OCI-LY1 (cell line): Measurements from ENCODE around the gene SCRN2.

Source experiments
- H2AFZ ChIP-seq: fragments of 200-600 bp; sonication (generic), shearing (Covaris generic); 2 replicates; pipeline ENCODE4 v1.6.0; 2014; ENCODE audit warnings: antibody characterized with exemption, mild to moderate bottlenecking, low read length
- H3F3A ChIP-seq: fragments of 200-600 bp; sonication (generic), shearing (Covaris generic); 2 replicates; pipeline ENCODE4 v1.6.0; 2014; ENCODE audit warnings: mild to moderate bottlenecking, antibody characterized with exemption, low read length, moderate library complexity; ENCODE audit not compliant: insufficient read depth
- H3K27ac ChIP-seq: fragments of 200-600 bp; sonication (generic); 2 replicates; pipeline ENCODE4 v1.5.1; 2014; ENCODE audit warnings: low read length, mixed run types, mild to moderate bottlenecking, low read depth; ENCODE audit not compliant: poor library complexity, severe bottlenecking
- H3K27me3 ChIP-seq: fragments of 200-600 bp; sonication (generic); 2 replicates; pipeline ENCODE4 v1.6.0; 2014; ENCODE audit warnings: antibody characterized with exemption, mild to moderate bottlenecking, low read length, moderate library complexity; ENCODE audit not compliant: insufficient read depth
- H3K36me3 ChIP-seq: fragments of 200-600 bp; sonication (generic); 2 replicates; pipeline ENCODE4 v1.6.1; 2014; ENCODE audit warnings: mild to moderate bottlenecking, antibody characterized with exemption, low read length, moderate library complexity, mixed read lengths; ENCODE audit not compliant: insufficient read depth
- H3K4me1 ChIP-seq: fragments of 200-600 bp; sonication (generic); 2 replicates; pipeline ENCODE4 v1.5.1; 2014; ENCODE audit warnings: mild to moderate bottlenecking, low read length, moderate library complexity; ENCODE audit not compliant: insufficient read depth, severe bottlenecking
- H3K4me2 ChIP-seq: fragments of 200-600 bp; sonication (generic), shearing (Covaris generic); 2 replicates; pipeline ENCODE4 v1.6.1; 2014; ENCODE audit warnings: low read length
- H3K4me3 ChIP-seq: fragments of 200-600 bp; sonication (generic); 2 replicates; pipeline ENCODE4 v1.5.1; 2014; ENCODE audit warnings: low read length, low read depth, mild to moderate bottlenecking, mixed read lengths; ENCODE audit not compliant: poor library complexity, severe bottlenecking
- H3K79me2 ChIP-seq: fragments of 200-600 bp; shearing (Covaris generic); 2 replicates; pipeline ENCODE4 v1.6.1; 2016; ENCODE audit warnings: mixed run types, low read length, mixed read lengths; ENCODE audit not compliant: insufficient read depth
- H3K9ac ChIP-seq: fragments of 200-600 bp; sonication (generic), shearing (Covaris generic); 2 replicates; pipeline ENCODE4 v1.6.1; 2014; ENCODE audit warnings: mild to moderate bottlenecking, low read length, mixed read lengths
- H3K9me2 ChIP-seq: fragments of 200-600 bp; sonication (generic), shearing (Covaris generic); 2 replicates; pipeline ENCODE4 v1.6.1; 2014; ENCODE audit warnings: low read depth, mild to moderate bottlenecking, low read length, mixed read lengths
- H3K9me3 ChIP-seq: fragments of 200-600 bp; shearing (Covaris generic); 2 replicates; pipeline ENCODE4 v1.6.1; 2014; ENCODE audit warnings: low read length, mixed read lengths
- H4K20me1 ChIP-seq: fragments of 200-600 bp; sonication (generic), shearing (Covaris generic); 2 replicates; pipeline ENCODE4 v1.6.0; 2016; ENCODE audit warnings: mild to moderate bottlenecking, low read length; ENCODE audit not compliant: insufficient read depth
- EZH2 ChIP-seq: fragments of 200-600 bp; sonication (generic), shearing (Covaris generic); IDR thresholded peaks from 2 replicates; pipeline ENCODE4 v1.8.0; 2017; ENCODE audit warnings: borderline replicate concordance, mixed run types, mild to moderate bottlenecking, antibody characterized with exemption, low read length, moderate library complexity, mixed read lengths
- TF ChIP-seq, protein P1 (sequence below): fragments of 200-600 bp; sonication (generic), shearing (Covaris generic); IDR thresholded peaks from 2 replicates; pipeline ENCODE4 v1.5.1; 2017; ENCODE audit warnings: mild to moderate bottlenecking, antibody characterized with exemption, low read length, moderate library complexity, mixed read lengths

Gene SCRN2

GRCh38 chr17:47801906-47802305 lies 39.2 kb downstream of the SCRN2 start:
- Histone ChIP-seq H3K79me2 (no peaks in the 10 kb centered on the region), H3K27ac (no peak overlapping the region), H3K9ac (no peak overlapping the region), H3K9me3 (no peaks in the 10 kb centered on the region), H3K27me3 (no peaks in the 10 kb centered on the region), H3K9me2 (no peaks in the 10 kb centered on the region), H3K4me3 (no peak overlapping the region), H3F3A (no peaks in the 10 kb centered on the region), H3K4me1 (no peaks in the 10 kb centered on the region), H3K4me2 (no peak overlapping the region), H2AFZ (no peak overlapping the region), H4K20me1 (no peaks in the 10 kb centered on the region), H3K36me3 (no peaks in the 10 kb centered on the region)
- TF ChIP-seq, protein P1, sequence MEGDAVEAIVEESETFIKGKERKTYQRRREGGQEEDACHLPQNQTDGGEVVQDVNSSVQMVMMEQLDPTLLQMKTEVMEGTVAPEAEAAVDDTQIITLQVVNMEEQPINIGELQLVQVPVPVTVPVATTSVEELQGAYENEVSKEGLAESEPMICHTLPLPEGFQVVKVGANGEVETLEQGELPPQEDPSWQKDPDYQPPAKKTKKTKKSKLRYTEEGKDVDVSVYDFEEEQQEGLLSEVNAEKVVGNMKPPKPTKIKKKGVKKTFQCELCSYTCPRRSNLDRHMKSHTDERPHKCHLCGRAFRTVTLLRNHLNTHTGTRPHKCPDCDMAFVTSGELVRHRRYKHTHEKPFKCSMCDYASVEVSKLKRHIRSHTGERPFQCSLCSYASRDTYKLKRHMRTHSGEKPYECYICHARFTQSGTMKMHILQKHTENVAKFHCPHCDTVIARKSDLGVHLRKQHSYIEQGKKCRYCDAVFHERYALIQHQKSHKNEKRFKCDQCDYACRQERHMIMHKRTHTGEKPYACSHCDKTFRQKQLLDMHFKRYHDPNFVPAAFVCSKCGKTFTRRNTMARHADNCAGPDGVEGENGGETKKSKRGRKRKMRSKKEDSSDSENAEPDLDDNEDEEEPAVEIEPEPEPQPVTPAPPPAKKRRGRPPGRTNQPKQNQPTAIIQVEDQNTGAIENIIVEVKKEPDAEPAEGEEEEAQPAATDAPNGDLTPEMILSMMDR = no peak
- TF ChIP-seq EZH2 = no peak

GRCh38 chr17:47801176-47801765 lies 39.8 kb downstream of the SCRN2 start:
- Histone ChIP-seq H3K9ac (no peak overlapping the region), H3K4me1 (no peaks in the 10 kb centered on the region), H3K4me3 (no peak overlapping the region), H3K36me3 (no peaks in the 10 kb centered on the region), H3K79me2 (no peaks in the 10 kb centered on the region), H3F3A (no peaks in the 10 kb centered on the region), H2AFZ (no peak overlapping the region), H3K9me3 (no peaks in the 10 kb centered on the region), H3K27ac (no peak overlapping the region), H4K20me1 (no peaks in the 10 kb centered on the region), H3K4me2 (no peak overlapping the region), H3K9me2 (no peaks in the 10 kb centered on the region), H3K27me3 (no peaks in the 10 kb centered on the region)
- no peak for TF ChIP-seq EZH2
- TF ChIP-seq, protein P1 = no peak

DNA sequence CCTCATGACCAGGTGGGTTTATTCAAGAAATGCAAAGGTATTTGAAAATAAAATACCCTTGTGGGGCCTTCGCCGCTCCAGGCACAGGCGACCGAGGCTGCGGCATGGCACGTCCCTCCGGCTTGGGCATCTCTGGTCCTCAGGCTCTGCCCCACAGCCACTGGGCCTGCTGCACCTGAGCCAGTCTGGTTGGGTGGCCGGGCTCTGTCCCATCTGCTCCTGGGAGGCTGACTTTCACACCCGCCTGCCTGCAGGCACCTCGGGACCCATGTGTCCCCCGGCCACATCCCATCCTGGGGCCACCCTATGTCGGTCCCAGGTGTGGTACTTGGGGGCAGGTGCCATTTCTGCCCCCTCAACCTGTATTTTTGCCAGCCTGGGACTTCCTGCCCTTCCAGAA lies 40.4 kb downstream of the SCRN2 start:
- Histone ChIP-seq H3K4me1 (no peaks in the 10 kb centered on the region), H2AFZ (no peak overlapping the region), H3K9ac (no peak overlapping the region), H3K36me3 (no peaks in the 10 kb centered on the region), H3F3A (no peaks in the 10 kb centered on the region), H3K4me2 (no peak overlapping the region), H3K27ac (no peak overlapping the region), H4K20me1 (no peaks in the 10 kb centered on the region), H3K4me3 (no peak overlapping the region), H3K27me3 (no peaks in the 10 kb centered on the region), H3K9me3 (no peaks in the 10 kb centered on the region), H3K9me2 (no peaks in the 10 kb centered on the region), H3K79me2 (no peaks in the 10 kb centered on the region)
- TF ChIP-seq, protein P1 = no peak
- no peak for TF ChIP-seq EZH2
